RKO (cell line): Measurements from ENCODE around the gene S1PR5.
"Not testable (repeated sequence)": the region's sequence is repeated elsewhere in the genome, so short reads cannot be mapped to it uniquely, and the experiment has no call there.

ENCODE experiments used
- DNase-seq: peaks from one replicate; pipeline ENCODE4 v3.0.0-alpha.2; 2016; ENCODE audit warnings: low spot score

Gene S1PR5, protein sequence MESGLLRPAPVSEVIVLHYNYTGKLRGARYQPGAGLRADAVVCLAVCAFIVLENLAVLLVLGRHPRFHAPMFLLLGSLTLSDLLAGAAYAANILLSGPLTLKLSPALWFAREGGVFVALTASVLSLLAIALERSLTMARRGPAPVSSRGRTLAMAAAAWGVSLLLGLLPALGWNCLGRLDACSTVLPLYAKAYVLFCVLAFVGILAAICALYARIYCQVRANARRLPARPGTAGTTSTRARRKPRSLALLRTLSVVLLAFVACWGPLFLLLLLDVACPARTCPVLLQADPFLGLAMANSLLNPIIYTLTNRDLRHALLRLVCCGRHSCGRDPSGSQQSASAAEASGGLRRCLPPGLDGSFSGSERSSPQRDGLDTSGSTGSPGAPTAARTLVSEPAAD

DNA sequence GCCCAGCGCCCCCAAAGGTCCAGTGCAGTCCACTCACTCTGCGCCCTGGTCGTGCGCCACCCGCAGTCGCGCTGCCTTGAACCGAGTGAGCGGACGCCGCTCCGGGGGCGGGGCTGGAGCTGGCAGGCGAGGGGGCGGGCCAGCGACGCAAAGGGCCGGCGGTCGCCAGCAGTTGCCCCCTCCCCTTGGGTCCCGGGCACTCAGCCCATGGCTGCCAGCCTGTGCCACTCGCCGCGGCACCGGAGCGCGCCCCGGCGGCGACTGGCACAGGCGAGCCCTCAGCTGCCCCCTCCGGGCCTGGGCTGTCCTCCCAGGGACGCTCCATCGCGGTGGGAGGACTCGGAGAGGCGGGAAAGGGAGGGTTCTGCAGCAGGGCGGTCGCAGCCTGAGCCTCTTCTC is at the start of gene S1PR5:
Gene S1PR5, minus strand, starts transcription at position 87 of the 399 bp plus-strand sequence. CDS start 2,436 bp downstream, outside the sequence.
- no peak for DNase-seq

DNA sequence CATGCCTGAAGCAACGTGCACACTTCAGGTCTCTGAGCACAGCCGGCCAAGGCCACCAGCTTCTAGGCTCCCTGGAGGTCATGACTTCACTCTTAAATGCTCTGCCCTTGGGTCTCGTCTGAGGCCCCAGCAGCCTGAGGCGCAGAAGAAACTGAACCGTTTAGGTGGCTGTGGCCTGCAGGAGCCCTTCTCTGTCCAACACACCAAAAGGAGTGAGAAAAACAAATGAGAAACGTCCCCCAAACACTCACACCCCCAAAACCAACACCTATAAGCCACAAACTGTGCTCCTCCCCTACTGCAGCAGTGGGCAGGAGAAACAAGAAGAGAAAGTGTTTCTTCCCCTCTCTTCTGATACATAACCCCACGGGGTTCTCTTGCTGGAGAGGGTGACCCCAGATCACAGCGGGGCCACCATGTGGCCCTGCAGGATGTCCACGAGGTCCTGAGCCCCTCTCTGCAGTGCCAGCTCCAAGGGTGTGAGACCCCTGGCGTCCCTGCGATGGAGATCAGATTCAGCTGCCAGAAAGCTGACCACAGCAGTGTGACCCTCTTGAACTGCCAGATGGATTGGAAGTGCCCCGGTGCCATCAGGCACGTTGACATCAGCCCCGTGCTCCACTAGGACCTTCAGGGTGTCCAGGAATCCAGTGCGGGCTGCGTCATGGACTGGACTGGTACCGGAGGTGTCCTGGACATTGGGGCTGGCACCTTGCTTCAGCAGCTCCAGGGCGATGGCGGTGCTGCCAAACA is 49.6 kb upstream of the S1PR5 start:
- DNase-seq, result no peak

DNA sequence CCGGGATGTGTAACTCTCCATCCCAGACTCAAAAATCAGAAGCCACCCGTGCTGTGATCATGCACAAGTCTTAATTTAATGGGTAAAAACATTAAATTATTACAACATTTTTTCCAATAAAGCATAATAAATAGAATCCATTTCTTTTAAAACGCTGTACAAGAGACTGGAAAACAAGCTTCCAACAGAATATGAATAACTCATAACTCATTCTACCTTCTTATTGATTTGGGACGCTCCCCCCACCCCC is 49.1 kb upstream of the S1PR5 start:
- no peak for DNase-seq

- DNase-seq, result peak; percentile 97
Observed at GRCh38 chr19:10565567-10566407, 48.5 kb upstream of the S1PR5 start, which contains the start of gene KRI1. TSS of gene KRI1 (minus strand) at chr19:10566010. CDS start at chr19:10565999, 11 bp downstream.

GRCh38 chr19:10565028-10565566 is 47.9 kb upstream of the S1PR5 start:
- DNase-seq, result peak; percentile 81

DNA sequence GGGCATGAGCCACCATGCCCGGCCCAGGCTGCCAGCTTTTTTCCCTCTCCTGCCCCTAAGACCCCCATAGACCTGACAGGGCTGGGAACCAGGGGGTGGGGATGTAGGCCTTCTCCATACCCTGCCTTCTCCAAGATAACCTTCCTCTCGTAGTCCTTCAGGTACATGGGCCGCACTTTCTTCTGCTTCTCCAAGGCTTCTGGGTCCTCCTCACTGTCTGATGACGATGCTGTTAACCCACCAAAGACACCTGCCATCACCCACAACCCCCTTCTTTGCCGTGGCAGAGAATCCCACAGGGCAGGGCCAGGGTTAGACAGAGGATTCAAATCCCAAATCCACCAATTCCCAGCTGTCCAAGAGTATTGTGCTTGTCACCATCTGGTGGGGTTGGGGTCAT is 45.4 kb upstream of the S1PR5 start:
- no peak for DNase-seq

- DNase-seq, result no peak
Observed at GRCh38 chr19:10560154-10560553, 42.9 kb upstream of the S1PR5 start.

GRCh38 chr19:10557603-10558197 is 40.5 kb upstream of the S1PR5 start:
- no peak for DNase-seq

GRCh38 chr19:10555610-10555973 is 38.3 kb upstream of the S1PR5 start:
- no peak for DNase-seq

DNA sequence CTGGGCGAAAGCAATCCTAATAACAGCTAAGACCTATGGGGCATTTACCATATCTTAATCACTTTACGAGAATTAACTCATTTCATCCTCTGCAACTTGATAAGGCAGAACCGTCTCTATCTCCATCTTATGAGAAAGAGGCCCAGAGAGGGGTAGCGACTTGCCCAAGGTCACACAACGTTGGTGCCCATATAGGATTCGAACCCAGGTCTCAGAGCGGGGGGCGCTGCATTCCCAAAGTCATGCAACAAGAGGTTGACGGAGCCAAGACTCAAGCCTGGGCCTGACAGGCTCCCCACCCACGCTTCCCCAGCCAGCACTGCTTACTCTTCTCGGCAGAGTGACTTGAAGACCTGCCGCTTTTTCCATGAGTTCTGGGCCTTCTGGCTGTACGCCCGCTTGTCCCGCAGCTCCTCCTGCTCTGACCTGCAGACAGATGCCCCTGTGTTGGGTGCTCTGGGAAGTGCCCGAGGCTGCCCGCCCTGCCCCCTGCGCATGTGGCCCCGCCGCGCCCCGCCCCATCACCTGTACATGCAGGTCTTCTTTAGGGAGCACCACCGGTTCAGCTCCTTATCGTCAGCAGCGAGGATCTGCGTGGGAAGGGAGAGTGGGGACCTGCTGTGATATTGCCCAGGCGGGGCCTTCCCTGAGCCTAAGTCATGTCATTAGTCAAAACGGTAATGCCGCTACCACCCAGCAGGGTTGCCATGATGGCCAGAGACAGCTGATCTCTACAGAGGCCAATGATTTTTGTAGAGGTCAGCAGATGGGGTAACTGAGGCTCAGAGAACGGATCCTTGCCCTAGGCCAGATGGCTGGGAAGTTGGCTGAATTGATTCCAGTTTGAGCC is 37.7 kb upstream of the S1PR5 start:
- no peak for DNase-seq

DNA sequence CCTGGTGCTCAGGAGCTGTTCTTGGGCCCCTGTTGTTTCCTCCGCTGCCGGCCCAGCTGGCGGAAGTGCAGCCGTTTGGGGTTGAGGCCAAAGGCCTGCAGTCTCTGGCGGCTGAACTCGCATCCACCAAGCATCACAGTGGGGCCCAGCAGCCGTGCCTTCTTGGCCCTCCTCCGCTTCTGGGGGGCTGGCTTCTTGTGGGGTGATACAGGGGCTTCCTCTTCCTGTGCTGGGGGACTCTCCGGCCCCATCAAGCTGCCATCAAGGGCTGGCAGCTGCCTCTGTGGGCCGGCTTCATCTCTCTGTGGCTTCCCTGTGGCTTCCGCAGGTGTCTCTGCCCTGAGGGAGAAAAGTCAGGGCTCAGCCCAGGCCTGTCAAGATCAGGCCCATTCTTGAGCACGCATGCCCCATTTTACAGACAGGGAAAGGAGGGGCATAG is 36.7 kb upstream of the S1PR5 start:
- no peak for DNase-seq

DNA sequence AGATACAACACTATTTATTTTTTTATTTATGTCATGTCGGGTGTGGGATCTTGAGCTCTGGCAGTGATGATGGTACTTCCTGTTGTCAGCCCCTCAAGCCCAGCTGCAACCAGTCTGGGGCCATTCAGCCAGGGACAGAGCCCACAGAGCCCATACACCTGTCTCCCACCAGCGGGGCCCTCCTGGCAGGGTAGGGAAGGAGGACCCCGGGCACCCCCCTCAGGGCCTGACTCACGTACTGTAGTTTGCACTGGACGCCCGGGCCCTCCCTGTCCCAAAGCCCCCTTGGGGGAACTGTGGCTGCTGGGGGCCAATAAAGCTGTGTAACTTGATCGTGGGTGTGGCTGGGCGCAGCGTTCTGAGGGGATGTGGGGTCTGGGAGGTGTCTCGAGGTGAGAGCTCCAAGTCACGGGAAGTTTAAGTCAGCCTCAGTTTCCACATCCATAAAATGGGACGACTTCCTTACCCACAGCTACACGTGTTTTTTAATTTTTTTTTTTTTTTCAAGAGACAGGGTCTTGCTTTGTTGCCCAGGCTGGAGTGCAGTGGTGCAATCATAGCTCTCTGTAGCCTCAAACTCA is 35.9 kb upstream of the S1PR5 start:
- no peak for DNase-seq

DNA sequence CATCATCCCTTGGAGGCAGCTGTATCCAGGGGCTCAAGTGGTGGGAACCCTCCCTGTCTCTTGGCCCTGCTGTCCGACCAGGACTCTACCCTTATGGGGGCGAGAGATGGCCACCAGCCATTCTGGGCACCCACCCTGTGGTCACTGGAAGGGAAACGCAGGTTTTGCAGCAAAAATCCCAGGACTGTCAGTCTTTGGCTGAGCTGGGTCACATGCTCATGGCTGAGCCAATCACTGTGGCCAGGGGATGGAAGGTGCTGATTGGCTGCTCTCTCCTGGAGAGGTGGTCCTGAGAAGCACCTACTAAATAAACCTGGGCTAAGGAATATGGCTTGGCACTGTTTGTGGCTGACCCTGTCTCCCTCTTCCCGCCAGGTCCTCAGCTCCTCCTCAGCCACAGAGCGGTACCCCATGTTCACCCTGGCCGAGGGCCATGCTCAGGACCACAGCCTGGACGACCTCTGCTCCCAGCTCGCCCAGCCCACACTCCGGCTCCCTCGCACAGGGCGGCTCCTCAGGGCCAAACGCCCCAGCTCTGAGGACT is 35.3 kb upstream of the S1PR5 start:
- peak; percentile 46 for DNase-seq

- DNase-seq, result peak; percentile 74
Observed at GRCh38 chr19:10551698-10552301, 34.6 kb upstream of the S1PR5 start.

DNA sequence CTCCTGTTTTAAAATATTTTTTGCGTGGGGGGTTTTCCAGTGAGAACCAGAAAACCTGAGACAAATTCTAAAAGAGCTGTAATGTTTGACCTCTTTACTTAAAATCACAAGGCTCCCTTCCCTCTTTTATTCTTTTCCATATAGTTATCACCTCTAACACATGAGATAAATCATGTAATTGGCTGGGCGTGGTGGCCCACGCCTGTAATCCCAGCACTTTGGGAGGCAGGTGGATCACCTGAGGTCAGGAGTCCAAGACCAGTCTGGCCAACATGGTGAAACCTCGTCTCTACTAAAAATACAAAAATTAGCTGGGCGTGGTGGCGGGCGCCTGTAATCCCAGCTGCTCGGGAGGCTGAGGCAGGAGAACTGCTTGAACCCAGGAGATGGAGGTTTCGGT is 33.8 kb upstream of the S1PR5 start:
- DNase-seq, result not testable (repeated sequence)

DNA sequence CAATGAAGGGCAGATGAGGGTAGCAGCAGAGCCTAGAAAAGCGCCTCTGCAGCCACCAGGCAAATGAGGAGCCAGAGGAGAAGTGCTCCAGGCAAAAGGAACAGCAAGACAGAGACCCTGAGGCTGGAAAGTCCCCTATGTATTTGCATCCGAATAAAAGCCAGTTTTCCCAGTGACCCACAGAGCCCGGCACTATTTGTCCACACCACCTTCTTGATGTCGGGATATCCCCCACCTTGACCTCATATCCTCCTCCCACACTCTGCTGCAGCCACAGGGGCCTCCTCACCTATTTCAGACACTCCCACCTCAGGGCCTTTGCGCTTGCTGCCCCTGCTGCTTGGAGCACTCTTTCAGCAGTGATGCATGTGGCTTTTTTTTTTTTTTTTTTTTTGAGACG is 33.1 kb upstream of the S1PR5 start:
- DNase-seq, result no peak

DNA sequence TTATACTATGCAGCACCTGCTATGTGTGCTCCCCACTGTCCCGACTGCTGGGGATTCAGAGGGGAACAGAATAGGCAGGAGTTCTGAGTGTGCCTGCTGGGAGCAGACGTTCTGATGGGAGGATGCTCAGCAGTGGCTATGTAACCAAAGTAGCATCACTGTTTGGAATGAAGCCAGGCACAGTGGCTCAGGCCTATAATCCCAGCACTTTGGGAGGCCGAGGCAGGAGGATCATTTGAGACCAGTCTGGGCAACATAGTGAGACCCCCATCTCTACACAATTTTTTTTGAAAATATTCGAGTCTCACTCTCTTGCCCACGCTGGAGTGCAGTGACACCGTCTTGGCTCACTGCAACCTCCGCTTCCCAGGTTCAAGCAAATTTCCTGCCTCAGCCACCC is 32.5 kb upstream of the S1PR5 start:
- no peak for DNase-seq

DNA sequence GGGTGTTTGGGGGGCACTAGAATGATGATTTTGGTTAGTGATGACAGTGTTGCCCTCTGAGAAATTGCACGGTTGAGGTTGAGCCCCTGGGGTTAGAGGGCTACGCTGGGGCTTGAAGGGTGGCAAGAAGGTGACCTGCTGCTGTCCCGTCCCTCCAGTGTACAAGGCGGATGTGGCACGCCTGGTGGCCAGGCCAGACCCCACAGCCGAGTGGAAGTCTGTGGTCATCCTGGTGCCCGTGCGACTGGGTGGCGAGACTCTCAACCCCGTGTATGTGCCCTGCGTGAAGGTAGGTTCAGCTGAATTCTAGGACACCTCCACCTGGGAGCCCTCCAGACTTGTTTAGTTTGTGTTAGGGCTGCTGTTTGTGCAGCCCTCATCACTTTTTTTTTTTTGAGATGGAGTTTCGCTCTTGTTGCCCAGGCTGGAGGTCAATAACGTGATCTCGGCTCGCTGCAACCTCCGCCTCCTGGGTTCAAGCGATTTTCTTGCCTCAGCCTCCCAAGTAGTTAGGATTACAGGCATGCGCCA is 31.6 kb upstream of the S1PR5 start:
- no peak for DNase-seq

- no peak for DNase-seq
Observed at GRCh38 chr19:10546817-10547216, 29.6 kb upstream of the S1PR5 start.
